GM18909 (cell line): ENCODE measurements around the gene OTUD5.
A peak's percentile ranks its signal among the peaks of the same experiment; 100 is the strongest.

Experiments used
- ATAC-seq: cut with Tn5 transposase; IDR thresholded peaks from one replicate; pipeline ENCODE4 v1.9.1; 2021; ENCODE audit warnings: mild to moderate bottlenecking; ENCODE audit not compliant: unreplicated experiment, poor library complexity

OTUD5 gene

DNA sequence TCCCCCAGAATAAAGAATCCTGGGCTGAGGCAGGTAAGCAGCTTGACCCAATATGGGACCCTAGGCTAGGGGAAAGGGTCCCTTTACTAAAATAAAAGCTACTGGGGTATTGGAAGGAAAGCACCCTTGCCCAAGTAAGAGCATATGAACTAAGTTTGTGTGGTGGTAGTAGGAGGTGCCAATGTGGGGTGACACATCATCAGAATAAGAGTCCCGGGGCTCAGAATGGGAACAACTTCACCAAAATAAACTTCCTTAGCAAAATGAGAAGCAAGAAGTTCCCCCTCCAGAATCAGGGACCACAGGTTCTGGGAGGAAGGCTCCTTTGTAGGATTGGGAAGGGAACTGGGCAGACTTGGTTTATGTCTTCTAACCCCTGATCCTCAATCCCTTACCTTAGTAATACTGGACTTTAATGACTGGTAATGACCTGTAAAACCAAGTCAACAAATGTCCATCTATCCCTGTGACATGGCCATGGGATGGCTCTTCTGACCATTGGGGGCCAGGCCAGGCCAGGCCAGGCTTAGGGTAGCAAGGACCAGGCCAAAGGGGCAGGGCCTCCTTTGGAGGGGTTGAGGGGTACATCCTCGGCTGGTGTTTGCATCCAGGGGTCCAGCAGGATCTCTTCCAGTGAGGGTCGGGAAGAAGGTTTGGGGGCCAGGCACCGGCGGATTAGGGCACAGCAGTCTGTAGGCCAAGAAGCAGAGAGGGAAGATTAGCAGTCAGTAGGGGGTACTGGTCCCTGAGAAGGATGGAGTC is 43.6 kb downstream of the OTUD5 start:
- no peak for ATAC-seq

DNA sequence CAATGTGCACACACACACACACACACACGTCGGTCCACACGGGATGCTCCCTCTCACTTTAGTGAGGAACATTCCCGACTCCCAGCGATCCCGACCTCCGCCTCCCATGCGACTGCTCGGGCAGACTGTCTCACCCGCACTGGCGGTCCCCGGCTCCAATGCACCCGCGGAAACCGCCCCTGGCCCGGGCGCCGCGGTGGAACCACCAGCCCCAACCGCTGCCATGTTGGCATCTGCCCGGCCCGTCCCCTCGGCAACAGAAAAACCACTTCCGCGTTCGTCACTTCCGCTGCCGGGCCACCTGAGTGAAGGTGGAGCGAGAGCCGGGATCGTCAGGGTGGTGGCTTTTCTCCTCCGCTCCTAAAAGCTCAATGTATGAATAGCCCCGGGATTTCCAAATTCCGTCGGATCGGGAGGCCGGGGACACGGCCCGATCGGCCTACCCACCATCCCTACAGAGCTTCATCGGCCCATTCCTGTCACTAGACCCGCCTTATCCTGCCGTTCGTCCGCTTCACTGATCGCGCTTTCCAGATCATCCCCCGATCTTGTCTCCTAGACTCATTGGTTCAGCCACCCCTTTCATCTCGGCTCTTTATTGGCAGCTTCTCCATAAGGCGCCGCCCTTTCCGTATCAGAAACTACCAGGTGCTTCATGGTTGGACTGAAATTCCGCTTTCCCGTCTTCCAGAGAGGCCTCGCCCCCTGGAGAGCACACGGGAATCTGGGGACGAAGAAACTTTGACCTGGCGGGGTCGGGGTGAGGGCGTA is 45.8 kb downstream of the OTUD5 start, which contains the start of gene SLC35A2:
SLC35A2 (minus strand) TSS at position 235 of the 771 bp plus-strand sequence; CDS start at position 225, 10 bp downstream.
- ATAC-seq: peak; percentile 75

DNA sequence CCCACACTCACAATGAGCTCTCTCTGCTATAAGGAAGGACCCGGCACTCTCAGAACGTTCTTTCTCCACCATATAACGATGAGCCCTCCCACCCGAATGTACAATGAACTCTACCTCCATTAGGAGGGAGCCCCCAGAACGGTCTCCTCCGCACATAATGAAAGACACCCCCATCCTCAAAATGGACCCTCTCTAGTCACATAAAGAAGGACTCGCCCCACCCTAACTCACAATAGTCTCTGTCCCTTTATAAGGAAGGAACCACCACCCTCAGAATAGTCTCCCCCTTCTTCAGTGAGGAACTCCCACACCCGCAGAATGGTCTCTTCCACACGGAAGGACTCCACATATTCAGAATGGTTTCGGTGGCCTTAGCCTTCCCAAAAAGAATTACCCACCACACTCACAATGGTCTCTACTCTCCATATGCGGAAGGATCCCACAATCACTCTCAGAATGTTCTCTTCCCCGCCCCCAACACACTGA is 46.4 kb downstream of the OTUD5 start:
- no peak for ATAC-seq

DNA sequence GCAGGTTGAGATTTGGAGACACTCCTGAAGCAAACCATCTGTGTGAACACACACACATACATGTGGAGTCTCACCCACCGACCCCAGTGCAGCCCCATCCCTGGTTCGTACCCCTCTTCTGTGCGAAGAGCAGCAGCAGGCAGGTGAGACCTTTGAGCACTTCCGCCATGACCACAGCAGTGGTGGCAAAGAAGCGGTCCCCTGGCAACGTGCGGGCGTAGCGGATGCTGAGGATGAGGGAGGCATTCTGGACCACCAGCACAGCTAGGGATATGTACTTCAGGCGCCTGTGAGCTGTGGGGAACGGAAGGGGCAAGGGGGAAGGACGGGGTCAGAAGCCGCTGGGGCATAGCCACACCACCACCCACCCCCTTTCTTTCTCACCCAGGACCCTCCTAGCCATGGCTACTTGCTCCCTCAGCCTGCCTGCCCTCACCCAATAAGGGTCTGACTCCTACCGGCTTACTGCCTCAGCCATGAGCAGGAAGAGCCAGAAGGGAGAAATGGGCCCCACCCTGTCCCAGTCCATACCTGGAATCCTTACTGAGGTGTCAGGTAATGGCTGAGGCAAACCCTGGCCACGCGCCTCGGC is 47.6 kb downstream of the OTUD5 start:
- no peak for ATAC-seq

DNA sequence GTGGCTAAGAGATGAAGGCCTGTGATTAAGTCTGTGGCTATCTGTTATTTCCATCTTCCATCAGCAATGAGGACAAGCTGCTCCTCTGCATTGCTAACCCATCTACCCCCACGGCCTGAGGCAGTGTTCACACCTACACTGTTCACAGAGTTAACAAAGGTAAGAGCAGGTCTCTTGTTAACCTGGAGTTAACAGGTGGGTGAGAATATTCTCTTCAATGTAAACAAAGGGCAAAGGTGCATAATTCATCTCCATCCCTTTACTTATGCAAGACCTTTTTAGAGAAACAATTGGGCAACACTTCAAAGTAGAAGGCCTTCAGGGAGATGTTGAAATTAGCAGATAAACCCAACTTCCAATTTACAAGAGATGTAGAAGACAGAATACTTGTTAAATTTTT is 48.8 kb downstream of the OTUD5 start:
- no peak for ATAC-seq

DNA sequence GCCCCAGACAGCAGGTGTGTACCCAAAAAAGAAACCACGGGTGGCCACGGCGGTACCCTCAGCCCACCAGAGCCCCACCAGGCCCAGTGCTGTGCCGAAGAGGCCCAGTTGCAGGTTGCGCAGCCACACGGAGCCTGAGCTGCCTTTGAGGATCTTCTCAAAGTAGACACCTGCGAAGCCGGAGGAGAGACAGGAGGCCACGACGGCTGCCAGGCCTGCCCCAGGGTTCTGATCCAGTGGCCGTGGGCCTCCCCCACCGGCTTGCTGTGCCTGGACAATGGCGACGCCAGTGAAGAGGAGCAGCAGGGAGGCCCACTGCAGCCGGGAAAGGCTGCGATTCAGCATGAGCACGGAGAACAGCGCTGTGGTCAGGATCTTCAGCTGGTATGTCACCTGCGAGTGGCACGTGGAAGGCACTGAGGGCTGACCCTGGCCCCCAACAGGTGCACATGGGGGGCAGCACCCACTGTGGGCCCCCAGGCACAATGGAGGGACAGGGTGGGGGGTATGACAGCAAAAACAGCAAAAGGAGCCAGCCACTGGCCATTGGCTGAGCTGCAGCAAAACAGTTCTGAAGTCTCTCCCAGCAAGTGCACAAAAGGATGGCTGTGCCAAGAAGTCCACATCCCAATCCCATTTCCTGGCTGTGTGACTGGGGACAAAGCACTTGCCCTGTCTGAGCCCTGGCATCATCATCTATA is 52.2 kb downstream of the OTUD5 start:
- ATAC-seq: no peak

DNA sequence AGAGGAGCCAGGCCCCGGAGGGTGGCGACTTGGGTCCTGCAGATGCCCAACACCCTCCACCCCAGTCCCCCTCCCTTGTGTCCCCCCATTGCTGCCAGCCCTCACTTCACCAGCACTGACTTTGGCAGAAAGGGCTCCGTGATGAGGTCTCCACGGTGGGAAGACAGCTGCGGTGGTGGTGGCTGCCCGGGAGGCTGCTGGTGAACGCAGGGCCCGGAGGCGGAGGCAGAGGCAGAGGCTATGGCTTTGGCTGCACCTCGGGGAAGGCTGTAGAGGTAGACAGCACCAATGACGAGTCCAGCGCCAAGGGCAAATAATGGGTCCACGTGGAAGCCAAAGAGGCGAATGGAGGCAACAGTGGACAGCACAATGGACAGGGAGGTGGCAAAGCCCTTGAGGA is 52.8 kb downstream of the OTUD5 start:
- no peak for ATAC-seq

DNA sequence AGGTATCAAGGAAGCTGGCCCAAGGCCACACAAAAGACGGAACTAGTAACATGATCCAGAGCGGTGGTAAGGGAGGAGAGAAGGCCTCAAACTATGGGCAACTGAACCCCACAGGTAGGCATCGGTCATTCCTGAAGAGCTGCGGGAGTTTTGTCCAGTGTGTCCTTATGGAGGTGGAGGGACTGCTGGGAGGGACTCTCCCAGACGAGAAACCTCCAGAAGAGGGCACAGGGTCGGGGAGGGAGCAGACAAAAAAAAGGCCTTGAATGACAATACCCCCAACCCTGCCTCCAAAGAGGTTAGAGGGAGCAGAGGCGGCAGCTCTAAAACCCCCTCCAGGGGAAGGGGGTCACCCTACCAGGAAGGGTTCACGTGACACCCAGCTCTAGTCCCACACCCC is 53.2 kb downstream of the OTUD5 start:
- no peak for ATAC-seq

DNA sequence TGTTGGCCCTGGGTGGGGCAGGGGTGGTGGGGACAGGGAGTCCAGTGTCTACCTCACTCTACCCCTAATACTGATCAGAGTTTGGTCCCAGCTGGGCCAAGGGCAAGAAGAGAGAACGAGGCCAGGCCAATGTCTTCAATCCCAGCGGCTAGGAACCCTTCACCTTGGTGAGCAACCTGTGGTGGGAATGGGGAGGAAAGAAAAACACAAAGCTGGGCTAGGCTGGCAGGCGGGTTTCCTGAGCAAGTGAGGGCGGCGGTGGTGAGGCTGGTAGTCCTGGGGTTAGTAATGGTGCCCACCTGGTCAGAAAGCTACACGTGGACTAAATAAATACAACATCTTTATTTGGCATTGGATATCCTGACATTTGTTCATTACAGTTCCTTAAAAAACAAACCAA is 54.1 kb downstream of the OTUD5 start:
- ATAC-seq: no peak

DNA sequence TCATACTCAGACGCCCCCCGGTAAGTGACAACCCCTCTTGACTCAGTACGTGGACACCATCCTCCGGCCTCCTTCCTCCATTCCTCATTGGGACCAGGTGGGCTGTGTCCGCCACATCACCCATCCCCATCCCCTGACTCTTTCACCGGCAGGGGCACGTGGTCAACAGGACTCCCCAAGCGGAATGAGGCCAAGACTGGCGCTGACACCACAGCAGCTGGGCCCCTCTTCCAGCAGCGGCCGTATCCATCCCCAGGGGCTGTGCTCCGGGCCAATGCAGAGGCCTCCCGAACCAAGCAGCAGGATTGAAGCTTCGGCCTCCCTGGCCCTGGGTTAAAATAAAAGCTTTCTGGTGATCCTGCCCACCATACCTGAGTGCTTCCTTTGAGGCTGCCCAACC is 54.6 kb downstream of the OTUD5 start:
- no peak for ATAC-seq

DNA sequence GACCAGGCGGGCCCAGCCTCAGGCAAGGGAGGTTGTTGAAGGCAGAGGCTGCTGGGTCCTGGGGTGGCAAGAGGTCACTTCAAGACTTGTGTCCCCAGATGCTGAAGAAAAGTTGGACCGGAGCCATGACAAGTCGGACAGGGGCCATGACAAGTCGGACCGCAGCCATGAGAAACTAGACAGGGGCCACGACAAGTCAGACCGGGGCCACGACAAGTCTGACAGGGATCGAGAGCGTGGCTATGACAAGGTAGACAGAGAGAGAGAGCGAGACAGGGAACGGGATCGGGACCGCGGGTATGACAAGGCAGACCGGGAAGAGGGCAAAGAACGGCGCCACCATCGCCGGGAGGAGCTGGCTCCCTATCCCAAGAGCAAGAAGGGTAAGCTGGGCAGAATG is 55.3 kb downstream of the OTUD5 start:
- ATAC-seq: no peak

DNA sequence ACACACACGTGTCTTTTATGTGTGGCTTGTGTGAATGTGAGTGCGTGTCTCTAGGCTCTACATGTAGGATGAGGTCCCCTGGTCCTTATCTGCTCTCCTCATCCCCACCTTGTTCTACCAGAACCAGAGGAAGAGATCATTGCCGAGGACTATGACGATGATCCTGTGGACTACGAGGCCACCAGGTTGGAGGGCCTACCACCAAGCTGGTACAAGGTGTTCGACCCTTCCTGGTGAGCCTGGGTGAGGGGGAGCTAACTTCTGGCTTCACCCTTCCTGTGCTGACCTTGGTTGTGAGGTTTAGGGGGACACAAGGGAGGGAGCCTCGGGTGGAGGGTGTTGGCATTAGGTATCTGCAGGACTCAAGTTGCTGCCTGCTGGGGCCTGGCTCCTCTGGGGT is 56.3 kb downstream of the OTUD5 start:
- ATAC-seq: no peak

DNA sequence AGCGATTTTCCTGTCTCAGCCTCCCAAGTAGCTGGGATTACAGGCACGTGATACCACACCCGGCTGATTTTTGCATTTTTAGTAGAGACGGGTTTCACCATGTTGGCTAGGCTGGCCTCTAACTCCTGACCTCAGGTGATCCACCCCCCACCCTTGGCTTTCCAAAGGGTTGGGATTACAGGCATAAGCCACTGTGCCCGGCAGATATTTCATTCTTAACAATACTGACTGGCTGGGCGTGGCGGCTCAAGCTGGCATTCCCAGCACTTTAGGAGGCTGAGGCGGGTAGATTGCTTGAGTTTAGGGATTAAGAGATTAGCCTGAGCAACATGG is 58.4 kb downstream of the OTUD5 start:
- no peak for ATAC-seq

DNA sequence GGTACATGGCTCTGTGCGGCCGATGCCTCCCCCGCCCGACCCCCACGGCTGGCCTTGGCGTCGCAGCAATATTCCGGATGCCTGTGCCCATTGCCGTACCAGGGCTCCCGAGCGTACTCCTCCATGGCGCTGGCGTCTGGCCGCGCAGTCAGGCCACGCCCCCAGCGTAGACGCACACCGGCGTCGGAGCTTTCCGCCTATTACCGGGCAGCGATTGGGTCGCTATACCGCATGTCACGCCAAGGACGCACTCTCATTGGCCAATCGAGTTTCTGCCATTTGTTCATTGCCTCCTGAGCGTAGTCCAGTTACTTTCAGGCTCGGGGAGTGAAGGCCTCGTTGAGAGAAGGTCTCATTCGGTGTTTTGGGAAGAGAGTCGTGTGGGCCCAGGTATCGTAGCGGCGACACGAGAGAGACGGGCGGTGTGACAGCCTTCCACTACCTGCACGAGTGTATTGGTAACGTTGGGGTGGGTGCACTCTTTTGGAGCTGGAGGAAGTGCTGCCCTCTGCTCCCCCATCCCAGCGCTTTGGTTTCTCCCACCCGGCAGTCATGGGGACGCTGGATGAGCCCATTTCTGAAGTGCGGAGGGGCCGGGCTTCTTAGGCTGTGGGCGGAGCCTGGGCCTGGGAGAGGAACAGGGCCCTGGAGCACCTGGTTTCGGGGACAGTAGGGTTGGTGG is 59.6 kb downstream of the OTUD5 start, which contains the start of the genes PQBP1 and TIMM17B:
PQBP1 (plus strand) TSS at position 306 of the 682 bp plus-strand sequence. CDS start 580 bp downstream, outside the sequence.
TIMM17B (minus strand) TSS at position 144 of the 682 bp plus-strand sequence; CDS start at position 125, 19 bp downstream.
- ATAC-seq: peak; percentile 84

DNA sequence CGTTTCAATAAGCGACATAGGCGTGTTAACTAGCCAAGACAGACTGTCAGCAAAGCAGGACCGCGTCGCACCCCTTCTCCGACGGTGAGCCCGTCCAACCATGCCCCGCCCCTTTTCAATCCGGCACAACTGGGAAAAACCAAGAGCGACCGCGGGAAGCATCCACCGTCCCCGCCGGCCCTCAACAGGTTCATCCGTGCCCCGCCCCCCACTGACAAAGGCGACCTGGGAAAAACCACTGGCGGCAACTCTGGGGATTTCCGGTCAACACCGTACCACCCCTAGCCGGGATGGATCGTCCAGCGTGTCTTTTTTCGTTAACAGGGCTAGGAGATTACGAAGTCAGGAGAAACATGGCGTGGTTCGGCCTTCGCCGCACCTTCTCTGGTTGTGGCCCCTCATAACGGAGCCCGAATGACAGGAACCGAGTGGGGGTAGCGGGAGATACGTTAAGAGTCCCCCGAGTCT is 60.2 kb downstream of the OTUD5 start:
- ATAC-seq: peak; percentile 10

DNA sequence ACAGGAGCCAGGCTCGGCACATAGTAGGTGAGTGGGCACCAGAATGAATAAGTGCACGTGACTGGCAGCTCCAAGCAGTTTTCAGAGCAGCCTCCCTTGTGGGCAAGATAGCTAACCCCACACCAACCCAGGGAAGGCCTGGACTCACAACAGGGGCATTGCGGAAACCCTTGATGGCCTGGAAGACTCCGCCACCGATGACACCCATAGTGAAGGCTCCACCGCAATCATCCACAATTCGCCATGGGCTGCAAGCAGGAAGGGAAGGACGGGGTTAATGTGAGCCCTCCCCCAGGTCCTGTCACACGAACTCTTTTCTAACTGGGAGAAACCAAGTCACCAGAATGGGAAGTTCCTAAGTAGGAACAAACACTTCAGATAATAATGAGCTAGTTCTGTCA is 60.8 kb downstream of the OTUD5 start:
- ATAC-seq: no peak

DNA sequence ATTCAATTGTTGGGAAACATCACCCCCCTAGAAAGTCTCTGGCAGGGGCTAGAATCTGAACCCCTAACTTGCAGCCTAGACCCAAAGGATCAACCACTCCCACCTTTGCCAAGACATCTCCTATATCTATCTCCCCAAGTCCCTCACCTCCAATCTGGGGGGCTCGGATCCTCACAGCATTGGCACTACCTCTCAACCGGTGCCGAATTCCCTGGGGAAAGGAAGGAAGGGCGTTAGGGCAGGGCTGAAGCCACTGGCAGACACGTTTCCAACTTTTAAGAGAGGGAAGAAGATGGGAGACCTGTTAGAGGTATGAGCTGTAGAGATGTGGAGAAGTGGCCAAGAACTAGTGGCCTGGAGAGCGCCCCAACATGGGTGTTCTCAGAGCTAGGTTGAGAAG is 62.5 kb downstream of the OTUD5 start:
- no peak for ATAC-seq

DNA sequence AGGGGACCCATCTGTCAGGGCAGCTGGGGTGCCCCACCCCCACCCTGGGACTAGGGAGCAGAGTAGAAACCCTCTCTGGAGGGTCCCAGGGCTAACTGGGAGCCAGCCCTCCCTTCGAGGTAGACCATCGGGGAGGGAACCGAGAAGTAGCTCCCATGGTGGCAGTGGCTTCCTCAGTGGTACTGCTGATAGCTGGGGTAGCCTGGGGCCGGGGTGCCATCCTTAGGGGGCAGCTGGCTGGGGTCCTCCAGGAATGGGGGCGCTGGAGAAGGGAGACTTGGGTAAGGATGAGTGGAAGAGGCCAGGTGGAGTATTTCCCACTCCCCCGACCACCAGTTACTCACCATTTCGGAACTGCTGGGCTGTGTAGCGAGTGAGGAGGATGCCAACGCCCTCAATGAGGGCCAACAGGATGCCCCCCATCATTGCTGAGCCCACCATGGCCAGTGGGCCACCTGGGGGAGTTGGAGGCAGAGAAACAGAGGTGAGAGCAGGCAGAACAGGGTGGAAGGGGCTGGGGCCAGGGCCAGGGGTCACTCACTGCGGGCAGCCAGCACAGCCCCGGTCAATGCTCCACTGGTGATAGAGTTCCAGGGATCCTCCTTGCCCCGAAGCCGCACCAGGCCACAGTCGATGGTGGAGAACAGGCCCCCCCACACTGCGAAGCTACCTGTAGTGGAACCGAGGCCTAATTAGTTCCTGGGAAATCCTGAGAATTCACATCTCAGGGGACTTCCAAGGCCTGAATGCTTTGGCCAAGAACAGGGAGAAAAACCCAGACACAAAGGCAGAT is 63.7 kb downstream of the OTUD5 start:
- ATAC-seq: no peak

DNA sequence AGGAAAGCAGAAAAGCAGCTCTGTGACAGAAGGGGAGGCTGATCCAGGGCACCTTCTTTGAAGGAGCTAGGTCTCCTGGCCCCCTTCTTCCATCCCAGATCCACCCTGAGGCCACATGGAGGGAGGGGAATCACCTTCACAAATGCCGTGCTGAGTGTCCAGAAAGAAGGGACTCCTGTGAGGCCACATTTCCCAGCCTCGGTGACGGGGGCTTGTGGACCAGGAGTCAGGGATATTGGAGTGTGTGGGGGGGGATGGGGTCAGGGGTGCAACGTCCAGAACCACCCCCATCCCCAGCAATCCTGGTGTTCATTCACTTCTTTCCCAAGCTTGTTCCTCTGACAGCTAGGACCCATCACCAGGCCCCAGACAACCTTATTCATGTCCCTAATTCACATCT is 64.5 kb downstream of the OTUD5 start:
- ATAC-seq: no peak
